Gastrocnemius medialis (tissue), 4 donors: ENCODE measurements around the gene AKAP13. TPM values are rescaled to one million over a fixed set of nuclear protein-coding genes. Genes with fewer than 3 reads are reported as not detected.
A peak's percentile ranks its signal among the peaks of the same experiment; 100 is the strongest.

Experiments used
- ATAC-seq, 2 donors: fragments of 150-250 bp; one replicate each; pipeline ENCODE4 v1.9.1; 2016
- DNase-seq, 2 donors: peaks; one replicate each; pipeline ENCODE4 v3.0.0-alpha.2; 2019
- H3K27ac ChIP-seq, 4 donors: fragments of 200-600 bp; sonication (generic); 1 replicate in 1 of 4; 2 replicates in 3 of 4; pipeline ENCODE4 v1.5.1; 2016 to 2018; ENCODE audit warnings: mild to moderate bottlenecking in 2 of 4, moderate library complexity in 1 of 4
- H3K27me3 ChIP-seq, 3 donors: fragments of 200-600 bp; sonication (generic) in 2 of 3; 1 replicate in 1 of 3; 2 replicates in 2 of 3; pipeline versions ENCODE4 v1.5.1 to v1.6.0; 2016 to 2019; ENCODE audit warnings: mild to moderate bottlenecking in 1 of 3, moderate library complexity in 1 of 3
- H3K36me3 ChIP-seq, 2 donors: fragments of 200-600 bp; sonication (generic) in 1 of 2; one replicate each; pipeline ENCODE4 v1.5.1; 2017 to 2018
- H3K4me1 ChIP-seq, 2 donors: fragments of 200-600 bp; sonication (generic) in 1 of 2; one replicate each; pipeline ENCODE4 v1.5.1; 2016 to 2017; ENCODE audit warnings: mild to moderate bottlenecking in 2 of 2
- H3K4me3 ChIP-seq, 4 donors: fragments of 200-600 bp; sonication (generic) in 3 of 4; 1 replicate in 1 of 4; 2 replicates in 3 of 4; pipeline ENCODE4 v1.5.1; 2016 to 2019; ENCODE audit warnings: mild to moderate bottlenecking in 2 of 4
- H3K9me3 ChIP-seq, 3 donors: fragments of 200-600 bp; sonication (generic) in 2 of 3; 1 replicate in 1 of 3; 2 replicates in 2 of 3; pipeline ENCODE4 v1.5.1; 2016 to 2019
- POLR2A ChIP-seq, 2 donors: fragments of 450-650 bp; IDR thresholded peaks; one replicate each; pipeline ENCODE4 v1.6.1; 2017; ENCODE audit warnings: antibody characterized with exemption in 2 of 2, mild to moderate bottlenecking in 2 of 2, moderate library complexity in 2 of 2
- in situ Hi-C, 4 donors: fragments of 200-750 bp; cut with MboI; loops; one replicate each; pipeline versions ENCODE4 v1.15.0 to v1.8.0; 2017; ENCODE audit warnings: low sequenced_read_pairs in 4 of 4
- intact Hi-C: fragments of 100-400 bp; cut with DNase I; formaldehyde crosslinking; loops from one replicate; pipeline ENCODE4 v1.15.1; 2023; ENCODE audit warnings: low total_unique reads
- total RNA-seq, 4 donors: library from RNA; depleted of rRNA; stranded (reverse); fragments of >200 nt; gene quantifications; one replicate each; pipeline versions ENCODE4 v1.1.0 to v1.2.3, GENCODE V29; 2016
- TF ChIP-seq, protein P1 (sequence below), 5 experiments: fragments of 450-650 bp in 3 of 5; fragments of 200-600 bp in 2 of 5; sonication (generic) in 2 of 5; IDR thresholded peaks in 4 of 5; conservative IDR thresholded peaks in 1 of 5; 1 replicate in 4 of 5; 2 replicates in 1 of 5; pipeline ENCODE4 v1.5.1; 2016 to 2019; ENCODE audit warnings: antibody characterized with exemption in 5 of 5, mild to moderate bottlenecking in 3 of 5, moderate library complexity in 3 of 5

Gene AKAP13
- total RNA-seq, 4 donors from 2014 or later: 127 to 481 (median 172) TPM

DNA sequence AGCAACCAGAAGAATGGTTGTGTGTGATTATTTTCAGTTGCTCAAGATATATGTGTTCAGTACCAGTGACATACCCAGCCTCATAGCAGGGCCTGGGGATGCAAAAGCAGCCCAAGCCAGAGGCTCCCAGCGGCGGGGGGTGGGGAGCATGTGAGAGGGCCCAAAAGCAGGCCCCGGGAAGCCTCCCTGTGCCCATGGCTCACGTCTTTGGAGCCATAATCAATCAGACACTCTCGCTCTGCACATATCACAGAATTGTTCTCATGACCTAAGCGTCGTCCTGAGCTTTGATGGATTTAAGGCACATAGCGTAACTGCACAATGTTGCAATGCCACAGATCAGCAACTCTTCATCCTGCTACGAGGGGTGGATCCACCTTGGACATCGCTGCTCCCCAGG, 393.6 kb downstream of the AKAP13 start:
- ATAC-seq (no peak), DNase-seq (no peak)
- Histone ChIP-seq H3K9me3 (no peaks in the 10 kb centered on the region), H3K4me1 (peaks cover 41 to 44% of the 10 kb centered on the region in 2 donors), H3K36me3 (peaks cover 0 to 6% of the 10 kb centered on the region in 2 donors), H3K27me3 (no peaks in the 10 kb centered on the region), H3K4me3 (no peak overlapping the region), H3K27ac (no peak overlapping the region)
- in situ Hi-C loops (no loop called here), intact Hi-C loops (no loop called here)
- TF ChIP-seq, protein P1, sequence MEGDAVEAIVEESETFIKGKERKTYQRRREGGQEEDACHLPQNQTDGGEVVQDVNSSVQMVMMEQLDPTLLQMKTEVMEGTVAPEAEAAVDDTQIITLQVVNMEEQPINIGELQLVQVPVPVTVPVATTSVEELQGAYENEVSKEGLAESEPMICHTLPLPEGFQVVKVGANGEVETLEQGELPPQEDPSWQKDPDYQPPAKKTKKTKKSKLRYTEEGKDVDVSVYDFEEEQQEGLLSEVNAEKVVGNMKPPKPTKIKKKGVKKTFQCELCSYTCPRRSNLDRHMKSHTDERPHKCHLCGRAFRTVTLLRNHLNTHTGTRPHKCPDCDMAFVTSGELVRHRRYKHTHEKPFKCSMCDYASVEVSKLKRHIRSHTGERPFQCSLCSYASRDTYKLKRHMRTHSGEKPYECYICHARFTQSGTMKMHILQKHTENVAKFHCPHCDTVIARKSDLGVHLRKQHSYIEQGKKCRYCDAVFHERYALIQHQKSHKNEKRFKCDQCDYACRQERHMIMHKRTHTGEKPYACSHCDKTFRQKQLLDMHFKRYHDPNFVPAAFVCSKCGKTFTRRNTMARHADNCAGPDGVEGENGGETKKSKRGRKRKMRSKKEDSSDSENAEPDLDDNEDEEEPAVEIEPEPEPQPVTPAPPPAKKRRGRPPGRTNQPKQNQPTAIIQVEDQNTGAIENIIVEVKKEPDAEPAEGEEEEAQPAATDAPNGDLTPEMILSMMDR (IDR thresholded peaks at IDR 0.05 in 4 of 5, conservative IDR thresholded peaks at IDR 0.05 in 1 of 5): no peak
- no peak for TF ChIP-seq POLR2A (IDR thresholded peaks at IDR 0.05)

DNA sequence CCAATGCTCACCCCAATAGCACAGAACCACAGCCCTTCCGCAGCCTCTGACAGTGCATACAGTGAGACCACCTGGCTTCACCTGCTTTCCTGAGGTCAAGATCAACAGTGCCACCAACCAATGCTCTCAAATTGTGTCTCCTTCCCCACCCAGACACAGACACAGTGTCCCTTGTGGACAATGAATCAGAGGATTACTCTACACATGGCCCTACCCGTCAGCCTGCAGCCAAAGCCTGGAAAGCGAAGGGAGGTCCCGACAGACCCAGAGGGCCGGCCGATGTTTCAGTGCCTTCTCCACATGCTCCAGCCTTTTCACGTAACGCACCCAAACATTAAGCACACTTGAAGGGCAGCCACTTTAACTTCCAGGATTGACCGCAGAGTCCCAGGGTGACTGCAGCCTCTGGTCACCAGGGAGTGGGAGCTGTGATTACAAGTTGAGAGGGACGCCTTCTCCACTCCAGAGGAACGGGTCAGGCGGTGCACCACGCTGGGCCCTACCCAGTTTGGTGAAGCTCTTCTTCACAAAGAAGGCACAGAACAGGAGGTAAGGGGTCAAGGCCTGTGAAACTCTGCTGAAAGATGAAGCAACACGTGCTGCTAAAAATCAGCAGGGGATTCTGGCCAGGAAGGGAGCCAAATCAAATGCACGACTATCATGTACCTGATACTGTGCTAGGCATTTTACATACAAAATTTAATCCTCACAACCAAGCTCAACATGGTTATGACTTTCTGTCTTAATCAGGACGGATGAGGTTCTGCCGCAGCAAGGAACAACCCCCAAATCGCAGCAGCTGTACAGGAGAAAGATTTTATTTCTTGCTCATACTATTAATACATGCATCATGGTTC, 397.1 kb downstream of the AKAP13 start:
- no peak overlapping the region for H3K4me3 ChIP-seq
- H3K36me3 ChIP-seq: no peaks in the 10 kb centered on the region
- ATAC-seq (no peak), DNase-seq (no peak)
- no peak overlapping the region for H3K27ac ChIP-seq
- no peaks in the 10 kb centered on the region for H3K9me3 ChIP-seq
- no peak for TF ChIP-seq POLR2A (IDR thresholded peaks at IDR 0.05)
- TF ChIP-seq, protein P1 (IDR thresholded peaks at IDR 0.05 in 4 of 5, conservative IDR thresholded peaks at IDR 0.05 in 1 of 5): no peak
- H3K27me3 ChIP-seq: no peaks in the 10 kb centered on the region
- intact Hi-C loops (loop anchor here (2.0 to 5.0 kb wide), 2 partner anchors 13 to 40 kb away; no protein-coding TSS in a partner anchor), in situ Hi-C loops (no loop called here)
- peaks cover 60 to 68% of the 10 kb centered on the region in 2 donors for H3K4me1 ChIP-seq

DNA sequence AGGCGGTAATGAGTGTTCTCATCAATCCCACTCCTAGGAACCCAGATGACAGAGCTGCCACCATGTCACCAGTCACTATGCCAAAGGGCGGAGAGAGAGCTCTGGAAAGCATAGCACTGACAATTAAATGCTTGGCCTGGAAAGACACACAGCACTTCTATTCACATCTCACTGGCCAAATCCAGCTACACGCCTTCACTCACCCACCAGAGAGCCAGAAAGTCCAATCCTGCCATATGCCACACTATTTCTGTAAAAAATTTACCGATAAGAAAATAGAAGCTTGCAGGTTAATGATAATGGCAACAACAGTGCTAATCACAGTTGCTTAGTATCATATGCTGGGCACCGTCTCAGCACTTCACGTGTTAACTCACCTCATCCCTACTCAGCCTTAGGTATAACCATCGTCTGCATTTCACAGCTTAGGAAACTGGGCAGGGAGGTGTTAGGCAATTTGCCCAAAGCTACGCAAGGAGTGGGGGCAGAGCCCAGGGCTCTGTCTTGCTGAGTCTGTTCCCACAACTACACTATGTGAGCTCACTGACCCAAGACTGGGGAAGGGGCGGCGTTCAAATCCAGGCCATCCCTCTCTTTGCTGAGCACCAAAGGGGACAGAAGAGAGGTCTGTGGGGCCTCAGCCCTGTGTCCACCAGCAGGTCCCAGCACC, 397.8 kb downstream of the AKAP13 start:
- TF ChIP-seq, protein P1 (IDR thresholded peaks at IDR 0.05 in 4 of 5, conservative IDR thresholded peaks at IDR 0.05 in 1 of 5): no peak
- TF ChIP-seq POLR2A (IDR thresholded peaks at IDR 0.05): no peak
- Histone ChIP-seq H3K9me3 (no peaks in the 10 kb centered on the region), H3K27ac (peak overlapping the region in 1 of 4 donors; percentile 47), H3K27me3 (no peaks in the 10 kb centered on the region), H3K36me3 (no peaks in the 10 kb centered on the region), H3K4me1 (peaks cover 58 to 68% of the 10 kb centered on the region in 2 donors), H3K4me3 (no peak overlapping the region)
- in situ Hi-C loops: no loop called here
- ATAC-seq (peak; percentile 47 to 78), DNase-seq (peak in 1 of 2 donors; percentile 55)
- intact Hi-C loops: loop anchor here (2.0 to 5.0 kb wide), 2 partner anchors 13 to 41 kb away; no protein-coding TSS in a partner anchor

DNA sequence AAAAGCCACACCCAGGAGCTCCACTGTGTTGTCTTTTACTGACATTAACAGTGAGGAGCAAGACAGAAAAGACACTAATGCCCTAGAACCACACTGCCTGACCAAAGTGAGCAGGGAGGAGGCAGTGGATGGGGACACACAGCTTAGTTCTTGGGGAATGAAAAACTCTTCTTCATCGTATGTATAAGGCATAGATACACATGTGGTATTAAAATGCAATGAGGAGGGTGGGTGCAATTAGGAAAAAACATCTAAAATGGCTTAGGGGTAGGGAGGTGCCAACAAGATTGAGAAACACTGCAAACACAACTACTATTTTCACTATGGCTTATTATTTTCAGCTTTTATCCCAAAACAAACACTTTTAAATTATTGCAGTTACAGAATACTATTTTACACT, 398.8 kb downstream of the AKAP13 start:
- Histone ChIP-seq H3K9me3 (no peaks in the 10 kb centered on the region), H3K4me3 (no peak overlapping the region), H3K4me1 (peaks cover 56 to 69% of the 10 kb centered on the region in 2 donors), H3K36me3 (no peaks in the 10 kb centered on the region), H3K27me3 (no peaks in the 10 kb centered on the region), H3K27ac (no peak overlapping the region)
- DNase-seq (no peak), ATAC-seq (no peak)
- TF ChIP-seq, protein P1 (IDR thresholded peaks at IDR 0.05 in 4 of 5, conservative IDR thresholded peaks at IDR 0.05 in 1 of 5): no peak
- TF ChIP-seq POLR2A (IDR thresholded peaks at IDR 0.05): no peak
- in situ Hi-C loops: no loop called here
- intact Hi-C loops: loop anchor here (2.0 to 5.0 kb wide), 2 partner anchors 14 to 42 kb away; no protein-coding TSS in a partner anchor
